CD4-positive, alpha-beta T cell treated with Interleukin-6 for 4 hours (primary cell): ENCODE data around the gene G3BP2.
A peak's percentile ranks its signal among the peaks of the same experiment; 100 is the strongest.

ENCODE experiments used
- DNase-seq: peaks from one replicate; pipeline ENCODE4 v3.0.0-alpha.2; 2020; ENCODE audit warnings: mixed read lengths

The G3BP2 gene

GRCh38 chr4:75637176-75637575 lies 36.0 kb downstream of the G3BP2 start:
- no peak for DNase-seq

GRCh38 chr4:75634951-75635350 lies 38.3 kb downstream of the G3BP2 start:
- DNase-seq = no peak

GRCh38 chr4:75634281-75634680 lies 38.9 kb downstream of the G3BP2 start:
- no peak for DNase-seq

- DNase-seq = no peak
Observed at GRCh38 chr4:75633846-75634245, 39.4 kb downstream of the G3BP2 start.

GRCh38 chr4:75630937-75631329 lies 42.3 kb downstream of the G3BP2 start:
- no peak for DNase-seq

- DNase-seq = peak; percentile 96
Observed at GRCh38 chr4:75630174-75630936, 42.9 kb downstream of the G3BP2 start, which contains the start of gene CDKL2. Gene CDKL2 (minus strand): TSS chr4:75630528. CDS start chr4:75625988, 4,540 bp downstream.

- DNase-seq = no peak
Observed at GRCh38 chr4:75629239-75629638, 44.0 kb downstream of the G3BP2 start.

GRCh38 chr4:75623026-75623425 lies 50.2 kb downstream of the G3BP2 start:
- no peak for DNase-seq

- no peak for DNase-seq
Observed at GRCh38 chr4:75621715-75622114, 51.5 kb downstream of the G3BP2 start.

- DNase-seq = no peak
Observed at GRCh38 chr4:75612306-75612705, 60.9 kb downstream of the G3BP2 start.

GRCh38 chr4:75605928-75606327 lies 67.3 kb downstream of the G3BP2 start:
- DNase-seq = no peak

GRCh38 chr4:75599647-75600046 lies 73.6 kb downstream of the G3BP2 start:
- no peak for DNase-seq

- no peak for DNase-seq
Observed at GRCh38 chr4:75598390-75598789, 74.8 kb downstream of the G3BP2 start.

- DNase-seq = no peak
Observed at GRCh38 chr4:75596061-75596460, 77.2 kb downstream of the G3BP2 start.

GRCh38 chr4:75593393-75593792 lies 79.8 kb downstream of the G3BP2 start:
- DNase-seq = no peak
